Ascending aorta (tissue), 2 donors: Measurements from ENCODE around the gene PTPRN2. TPM values are rescaled to one million over a fixed set of nuclear protein-coding genes. Genes with fewer than 3 reads are reported as not detected.
"Not testable (repeated sequence)": the region's sequence is repeated elsewhere in the genome, so short reads cannot be mapped to it uniquely, and the experiment has no call there.

Experiments
- DNase-seq, 2 donors: peaks; one replicate each; pipeline ENCODE4 v3.0.0-alpha.2; 2019; ENCODE audit warnings: low spot score in 2 of 2
- H3K27ac ChIP-seq, 2 donors: fragments of 200-600 bp; sonication (generic); one replicate each; pipeline ENCODE4 v1.5.1; 2016 to 2017; ENCODE audit warnings: mild to moderate bottlenecking in 1 of 2
- H3K27me3 ChIP-seq: fragments of 200-600 bp; sonication (generic); one replicate; pipeline ENCODE4 v1.5.1; 2017
- H3K36me3 ChIP-seq, 2 donors: fragments of 200-600 bp; sonication (generic); one replicate each; pipeline ENCODE4 v1.5.1; 2016
- H3K4me1 ChIP-seq, 2 donors: fragments of 200-600 bp; sonication (generic); one replicate each; pipeline ENCODE4 v1.5.1; 2016 to 2017; ENCODE audit warnings: mild to moderate bottlenecking in 1 of 2
- H3K4me3 ChIP-seq, 2 donors: fragments of 200-600 bp; sonication (generic); one replicate each; pipeline ENCODE4 v1.5.1; 2016 to 2017; ENCODE audit warnings: mild to moderate bottlenecking in 1 of 2
- H3K9me3 ChIP-seq, 2 donors: fragments of 200-600 bp; sonication (generic); one replicate each; pipeline ENCODE4 v1.5.1; 2016
- intact Hi-C: fragments of 100-400 bp; cut with DNase I; formaldehyde crosslinking; loops from one replicate; pipeline ENCODE4 v1.15.1; 2023
- total RNA-seq: library from RNA; depleted of rRNA; stranded (reverse); fragments of >200 nt; gene quantifications from one replicate; pipeline ENCODE4 v1.1.0, GENCODE V29; 2016
- TF ChIP-seq, protein P1 (sequence below), 3 experiments: fragments of 200-600 bp in 2 of 3; fragments of 450-650 bp in 1 of 3; sonication (generic) in 2 of 3; IDR thresholded peaks; one replicate each; pipeline ENCODE4 v1.5.1; 2016 to 2019; ENCODE audit warnings: antibody characterized with exemption in 3 of 3, mild to moderate bottlenecking in 1 of 3, moderate library complexity in 1 of 3

The PTPRN2 gene
- total RNA-seq, 1 donor from 2014 or later, result 7.3 TPM

DNA sequence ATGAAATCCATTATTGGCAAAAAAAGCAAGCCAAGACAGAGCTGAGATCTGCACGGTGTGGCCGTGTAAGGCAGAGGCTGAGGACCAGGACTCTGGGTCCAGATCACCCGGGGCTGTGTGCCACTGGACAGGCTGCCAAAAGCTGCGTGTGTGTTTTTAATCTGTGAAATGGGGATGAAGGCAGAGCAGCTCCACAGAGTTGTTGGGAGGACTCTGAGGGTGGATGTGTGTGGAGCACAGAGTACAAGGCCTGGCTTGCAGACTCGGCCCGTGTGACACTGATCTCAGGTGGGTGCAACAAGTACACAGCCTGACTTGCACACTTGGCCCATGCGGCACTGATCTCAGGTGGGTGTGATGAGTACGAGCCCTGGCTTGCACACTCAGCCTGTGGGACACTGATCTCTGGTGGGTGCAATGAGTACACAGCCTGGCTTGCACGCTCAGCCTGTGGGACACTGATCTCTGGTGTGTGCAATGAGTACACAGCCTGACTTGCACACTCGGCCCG, 921.0 kb downstream of the PTPRN2 start:
- no peaks in the 10 kb centered on the region for H3K9me3 ChIP-seq
- no peak overlapping the region for H3K4me3 ChIP-seq
- intact Hi-C loops, result no loop called here
- H3K27me3 ChIP-seq, result no peaks in the 10 kb centered on the region
- DNase-seq, result no peak
- H3K4me1 ChIP-seq, result no peaks in the 10 kb centered on the region
- TF ChIP-seq, protein P1, sequence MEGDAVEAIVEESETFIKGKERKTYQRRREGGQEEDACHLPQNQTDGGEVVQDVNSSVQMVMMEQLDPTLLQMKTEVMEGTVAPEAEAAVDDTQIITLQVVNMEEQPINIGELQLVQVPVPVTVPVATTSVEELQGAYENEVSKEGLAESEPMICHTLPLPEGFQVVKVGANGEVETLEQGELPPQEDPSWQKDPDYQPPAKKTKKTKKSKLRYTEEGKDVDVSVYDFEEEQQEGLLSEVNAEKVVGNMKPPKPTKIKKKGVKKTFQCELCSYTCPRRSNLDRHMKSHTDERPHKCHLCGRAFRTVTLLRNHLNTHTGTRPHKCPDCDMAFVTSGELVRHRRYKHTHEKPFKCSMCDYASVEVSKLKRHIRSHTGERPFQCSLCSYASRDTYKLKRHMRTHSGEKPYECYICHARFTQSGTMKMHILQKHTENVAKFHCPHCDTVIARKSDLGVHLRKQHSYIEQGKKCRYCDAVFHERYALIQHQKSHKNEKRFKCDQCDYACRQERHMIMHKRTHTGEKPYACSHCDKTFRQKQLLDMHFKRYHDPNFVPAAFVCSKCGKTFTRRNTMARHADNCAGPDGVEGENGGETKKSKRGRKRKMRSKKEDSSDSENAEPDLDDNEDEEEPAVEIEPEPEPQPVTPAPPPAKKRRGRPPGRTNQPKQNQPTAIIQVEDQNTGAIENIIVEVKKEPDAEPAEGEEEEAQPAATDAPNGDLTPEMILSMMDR (IDR thresholded peaks at IDR 0.05), result no peak
- no peaks in the 10 kb centered on the region for H3K36me3 ChIP-seq
- no peak overlapping the region for H3K27ac ChIP-seq

DNA sequence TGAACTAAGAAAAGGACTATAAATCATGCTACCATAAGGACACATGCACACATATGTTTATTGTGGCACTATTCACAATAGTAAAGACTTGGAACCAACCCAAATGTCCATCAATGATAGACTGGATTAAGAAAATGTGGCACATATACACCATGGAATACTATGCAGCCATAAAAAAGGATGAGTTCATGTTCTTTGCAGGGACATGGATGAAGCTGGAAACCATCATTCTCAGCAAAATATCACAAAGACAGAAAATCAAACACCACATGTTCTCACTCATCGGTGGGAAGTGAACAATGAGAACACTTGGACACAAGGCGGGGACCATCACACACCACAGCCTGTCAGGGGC, 922.0 kb downstream of the PTPRN2 start:
- H3K9me3 ChIP-seq, DNase-seq, H3K4me1 ChIP-seq, intact Hi-C loops, H3K4me3 ChIP-seq, H3K27ac ChIP-seq, H3K36me3 ChIP-seq, H3K27me3 ChIP-seq: not testable (repeated sequence)

- Histone ChIP-seq H3K36me3 (no peaks in the 10 kb centered on the region), H3K4me3 (no peak overlapping the region), H3K4me1 (no peaks in the 10 kb centered on the region), H3K27me3 (no peaks in the 10 kb centered on the region), H3K27ac (no peak overlapping the region), H3K9me3 (no peaks in the 10 kb centered on the region)
- intact Hi-C loops, result no loop called here
- TF ChIP-seq, protein P1 (IDR thresholded peaks at IDR 0.05), result no peak
- no peak for DNase-seq
Observed at GRCh38 chr7:157664871-157665633, 922.6 kb downstream of the PTPRN2 start.

- Histone ChIP-seq H3K27me3 (no peaks in the 10 kb centered on the region), H3K4me1 (no peaks in the 10 kb centered on the region), H3K27ac (no peak overlapping the region), H3K9me3 (no peaks in the 10 kb centered on the region), H3K36me3 (no peaks in the 10 kb centered on the region), H3K4me3 (no peak overlapping the region)
- TF ChIP-seq, protein P1 (IDR thresholded peaks at IDR 0.05), result no peak
- intact Hi-C loops, result no loop called here
- no peak for DNase-seq
Observed at GRCh38 chr7:157664034-157664433, 923.6 kb downstream of the PTPRN2 start.

GRCh38 chr7:157662981-157663716, 924.5 kb downstream of the PTPRN2 start:
- Histone ChIP-seq H3K27ac (no peak overlapping the region), H3K4me1 (no peaks in the 10 kb centered on the region), H3K9me3 (no peaks in the 10 kb centered on the region), H3K27me3 (no peaks in the 10 kb centered on the region), H3K36me3 (no peaks in the 10 kb centered on the region), H3K4me3 (no peak overlapping the region)
- DNase-seq, result no peak
- TF ChIP-seq, protein P1 (IDR thresholded peaks at IDR 0.05), result no peak
- intact Hi-C loops, result no loop called here

GRCh38 chr7:157662110-157662791, 925.4 kb downstream of the PTPRN2 start:
- no peaks in the 10 kb centered on the region for H3K9me3 ChIP-seq
- TF ChIP-seq, protein P1 (IDR thresholded peaks at IDR 0.05), result no peak
- H3K36me3 ChIP-seq, result no peaks in the 10 kb centered on the region
- no peaks in the 10 kb centered on the region for H3K27me3 ChIP-seq
- no peak overlapping the region for H3K4me3 ChIP-seq
- intact Hi-C loops, result no loop called here
- H3K27ac ChIP-seq, result no peak overlapping the region
- DNase-seq, result no peak
- H3K4me1 ChIP-seq, result no peaks in the 10 kb centered on the region
